HEK293 (cell line): ENCODE results near the gene WDR7.

Experiments
- CTCF ChIP-seq: fragments of 450-650 bp; formaldehyde crosslinking; IDR thresholded peaks from 2 replicates; pipeline ENCODE4 v1.5.1; 2016; ENCODE audit warnings: missing biosample characterization, missing genetic modification characterization
- SALL2 ChIP-seq: fragments of 450-650 bp; formaldehyde crosslinking; IDR thresholded peaks from 2 replicates; pipeline ENCODE4 v1.5.0; 2017; ENCODE audit warnings: missing biosample characterization, mild to moderate bottlenecking, missing genetic modification characterization, borderline replicate concordance
- SETDB1 ChIP-seq: IDR thresholded peaks from one replicate; pipeline ENCODE4 v1.6.1; 2017; ENCODE audit warnings: mild to moderate bottlenecking, low read length, moderate library complexity, mixed read lengths; ENCODE audit not compliant: insufficient read length
- ZNF140 ChIP-seq: fragments of 450-650 bp; formaldehyde crosslinking; IDR thresholded peaks from 2 replicates; pipeline ENCODE4 v1.5.1; 2016; ENCODE audit warnings: missing biosample characterization, missing genetic modification characterization

DNA sequence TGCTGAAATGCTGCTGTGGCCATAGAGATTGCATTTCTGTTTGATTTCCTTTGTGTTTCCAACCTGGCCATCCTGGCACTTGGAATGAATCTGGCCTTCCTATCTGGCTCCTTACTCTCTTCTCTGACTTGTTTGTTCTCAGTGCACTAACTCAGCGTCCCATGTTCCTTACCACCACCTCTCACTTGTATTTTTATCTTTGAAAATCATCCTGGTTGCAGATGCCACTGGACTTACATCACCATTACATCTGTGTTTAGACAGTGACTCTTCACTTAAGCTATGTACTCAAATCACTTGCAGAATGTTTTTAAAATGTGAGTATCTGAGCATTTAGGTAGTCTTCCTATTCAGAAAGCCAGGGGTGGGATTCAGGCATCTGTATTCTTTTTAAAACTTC lies 239.5 kb downstream of the WDR7 start:
- TF ChIP-seq CTCF (tag by site-specific recombination) = no peak
- no peak for TF ChIP-seq ZNF140 (tag by site-specific recombination)
- TF ChIP-seq SETDB1 = no peak
- TF ChIP-seq SALL2 (tag by site-specific recombination) = no peak
